A673 (cell line): Measurements from ENCODE around the gene APOBEC3C.

Experiments
- CTCF ChIP-seq: fragments of 300-800, 200-600 bp; sonication (generic); conservative IDR thresholded peaks from 2 replicates; pipeline ENCODE4 v1.5.1; 2017; ENCODE audit warnings: low read depth, mild to moderate bottlenecking, antibody characterized with exemption, low read length, moderate library complexity, mixed read lengths
- EZH2 ChIP-seq: fragments of 200-600 bp; sonication (generic); IDR thresholded peaks from 2 replicates; pipeline ENCODE4 v1.6.1; 2017; ENCODE audit warnings: borderline replicate concordance, low read depth, mild to moderate bottlenecking, mixed read lengths, antibody characterized with exemption, low read length; ENCODE audit not compliant: poor library complexity, severe bottlenecking

GRCh38 chr22:38970551-38970950, 43.5 kb upstream of the APOBEC3C start:
- TF ChIP-seq CTCF = no peak
- no peak for TF ChIP-seq EZH2
